Activated naive CD4-positive, alpha-beta T cell treated with Interleukin-2 at 50 U/mL for 16 hours (primary cell): Measurements from ENCODE around the gene ACY1.

Experiments used
- DNase-seq: peaks from one replicate; pipeline ENCODE4 v3.0.0-alpha.2; 2020

ACY1 gene

GRCh38 chr3:51982838-51983577 is at the start of gene ACY1:
TSS of gene ACY1 (plus strand) at chr3:51983535. CDS start at chr3:51984065, 530 bp downstream.
- peak; percentile 78 for DNase-seq

DNA sequence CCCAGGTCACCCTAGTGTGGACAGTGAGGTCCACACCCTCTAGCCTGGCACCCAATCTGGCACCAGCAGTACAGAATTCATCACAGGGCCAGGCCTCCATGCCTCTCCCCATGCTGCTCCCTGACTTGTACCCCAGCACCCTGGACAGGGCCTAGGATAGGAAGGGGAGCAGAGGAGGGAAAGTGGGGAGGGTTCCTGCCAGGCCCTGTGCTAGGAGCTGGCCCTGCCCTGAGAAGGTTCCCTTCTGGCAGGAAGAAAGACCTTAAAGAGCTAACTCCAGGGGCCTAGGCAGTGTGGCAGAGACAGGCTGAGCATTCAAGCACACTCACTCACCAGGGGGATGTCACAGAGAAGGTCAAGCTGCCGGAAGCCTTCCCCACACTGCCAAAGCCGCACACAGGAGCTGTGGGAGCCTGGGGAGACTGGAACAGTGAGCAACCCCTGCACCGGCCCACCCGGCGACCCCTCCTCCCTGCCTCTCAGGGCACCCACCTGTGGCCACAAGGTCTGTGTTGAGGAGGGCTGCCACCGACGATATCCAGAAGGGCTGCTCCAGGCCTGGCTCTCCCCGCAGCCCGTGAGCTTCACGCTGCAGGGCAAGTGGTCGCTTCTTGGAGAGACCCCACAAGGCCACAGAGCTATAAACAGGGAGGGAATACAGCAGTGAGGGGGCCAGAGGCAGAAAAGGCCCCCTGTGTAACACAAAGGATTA is 49.0 kb upstream of the ACY1 start:
- no peak for DNase-seq

- DNase-seq, result no peak
Observed at GRCh38 chr3:51934991-51935885, 48.1 kb upstream of the ACY1 start.

GRCh38 chr3:51935886-51936755 is 47.2 kb upstream of the ACY1 start:
- DNase-seq, result no peak

DNA sequence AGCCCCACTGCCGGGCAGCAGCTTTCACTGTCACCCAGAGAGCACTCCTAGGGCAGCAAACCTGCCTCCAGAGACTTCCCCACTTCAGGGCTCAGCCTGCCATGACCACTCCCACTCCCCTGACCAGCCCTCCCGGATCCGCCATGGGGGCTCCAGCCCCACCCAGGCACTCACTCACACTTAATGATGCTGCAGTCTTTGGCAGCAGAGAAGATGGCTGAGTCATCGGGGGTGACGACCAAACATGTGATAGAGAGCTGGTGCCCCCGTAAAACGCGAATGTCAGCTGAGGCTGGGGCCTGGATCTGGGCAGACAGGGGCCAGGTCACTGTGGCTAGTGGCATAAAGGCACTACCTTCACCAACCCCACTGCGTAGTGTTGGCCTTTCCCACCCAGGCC is 46.3 kb upstream of the ACY1 start:
- DNase-seq, result no peak

GRCh38 chr3:51937611-51938450 is 45.5 kb upstream of the ACY1 start:
- no peak for DNase-seq

- no peak for DNase-seq
Observed at GRCh38 chr3:51938780-51939425, 44.4 kb upstream of the ACY1 start.

DNA sequence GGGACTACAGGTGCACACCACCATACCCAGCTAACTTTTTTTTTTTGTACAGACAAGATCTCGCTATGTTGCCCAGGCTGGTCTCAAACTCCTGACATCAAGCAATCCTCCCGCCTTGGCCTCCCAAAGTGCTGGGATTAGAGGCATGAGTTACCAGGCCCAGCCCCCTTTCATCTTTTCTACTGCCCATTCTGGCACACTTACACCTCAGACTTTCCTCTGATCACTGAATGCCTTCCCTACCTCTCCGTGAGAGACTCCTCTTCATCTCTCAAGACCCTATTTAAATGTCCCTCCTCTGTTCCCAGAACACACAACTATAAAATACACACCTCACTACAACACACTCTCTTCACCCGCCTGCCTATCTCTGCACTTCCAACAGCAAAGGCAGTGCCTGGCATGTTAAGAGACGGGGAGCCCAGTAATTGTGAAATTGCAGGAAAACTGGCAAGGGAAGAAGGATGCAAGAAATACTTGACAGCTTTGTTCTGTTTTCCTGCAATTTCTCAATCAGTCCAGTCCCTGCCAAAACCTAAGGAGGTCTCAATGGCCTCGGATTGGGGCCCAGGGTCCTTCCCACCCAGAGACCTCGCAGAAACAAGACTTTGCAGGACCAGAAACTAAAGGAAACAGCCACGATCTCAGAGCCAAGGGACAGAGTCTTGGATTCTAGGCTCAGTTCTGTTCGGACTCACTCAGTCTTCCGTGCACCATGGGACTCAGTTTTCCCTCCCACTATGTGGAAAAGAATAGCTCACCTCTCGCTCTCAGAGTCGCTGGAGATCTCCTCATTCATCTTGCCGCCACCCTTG is 42.5 kb upstream of the ACY1 start:
- DNase-seq, result no peak

GRCh38 chr3:51941463-51941797 is 41.9 kb upstream of the ACY1 start:
- DNase-seq, result no peak

DNA sequence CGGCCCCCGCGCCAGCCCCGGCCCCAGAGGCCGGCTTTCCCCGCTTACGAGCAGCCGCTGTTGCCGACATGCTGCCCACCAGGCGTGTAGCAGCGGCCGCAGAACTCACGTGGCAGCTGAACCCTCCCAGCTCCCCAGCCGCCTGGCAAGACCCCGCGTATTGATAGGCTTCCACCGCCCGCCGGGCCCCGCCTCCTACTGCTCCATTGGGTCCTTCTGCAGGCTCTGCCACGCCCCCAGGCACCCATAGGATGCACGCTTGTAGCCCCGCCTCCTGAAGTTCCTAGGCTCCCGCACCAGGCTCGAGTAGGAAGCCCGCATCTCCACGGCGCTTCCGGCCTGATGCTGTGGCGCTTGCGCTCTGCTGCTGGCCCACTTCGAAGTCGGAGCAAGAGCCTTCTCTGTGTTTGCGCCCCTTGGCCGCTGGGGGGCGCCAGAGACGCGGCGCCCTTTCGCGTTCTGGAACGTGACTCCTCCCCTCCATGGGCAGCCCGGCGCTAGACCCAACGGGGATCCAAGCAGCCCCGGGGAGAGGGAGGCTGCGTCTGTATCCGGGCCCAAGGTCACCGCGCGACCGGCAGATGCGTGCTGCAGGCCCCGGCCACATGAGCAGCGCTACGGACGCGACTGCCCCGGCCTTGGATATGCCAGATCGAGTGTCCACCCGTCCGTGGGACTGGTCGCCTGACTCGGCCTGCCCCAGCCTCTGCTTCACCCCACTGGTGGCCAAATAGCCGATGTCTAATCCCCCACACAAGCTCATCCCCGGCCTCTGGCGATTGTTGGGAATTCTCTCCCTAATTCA is 41.3 kb upstream of the ACY1 start, which contains the start of the genes PARP3 and RRP9:
PARP3 (plus strand) TSS at position 566 of the 805 bp plus-strand sequence. CDS start 993 bp downstream, outside the sequence.
RRP9 (minus strand) TSS at position 107 of the 805 bp plus-strand sequence; CDS start at position 70, 37 bp downstream.
- peak; percentile 100 for DNase-seq

- DNase-seq, result peak; percentile 64
Observed at GRCh38 chr3:51942603-51943450, 40.5 kb upstream of the ACY1 start.

- no peak for DNase-seq
Observed at GRCh38 chr3:51943451-51944391, 39.6 kb upstream of the ACY1 start.

DNA sequence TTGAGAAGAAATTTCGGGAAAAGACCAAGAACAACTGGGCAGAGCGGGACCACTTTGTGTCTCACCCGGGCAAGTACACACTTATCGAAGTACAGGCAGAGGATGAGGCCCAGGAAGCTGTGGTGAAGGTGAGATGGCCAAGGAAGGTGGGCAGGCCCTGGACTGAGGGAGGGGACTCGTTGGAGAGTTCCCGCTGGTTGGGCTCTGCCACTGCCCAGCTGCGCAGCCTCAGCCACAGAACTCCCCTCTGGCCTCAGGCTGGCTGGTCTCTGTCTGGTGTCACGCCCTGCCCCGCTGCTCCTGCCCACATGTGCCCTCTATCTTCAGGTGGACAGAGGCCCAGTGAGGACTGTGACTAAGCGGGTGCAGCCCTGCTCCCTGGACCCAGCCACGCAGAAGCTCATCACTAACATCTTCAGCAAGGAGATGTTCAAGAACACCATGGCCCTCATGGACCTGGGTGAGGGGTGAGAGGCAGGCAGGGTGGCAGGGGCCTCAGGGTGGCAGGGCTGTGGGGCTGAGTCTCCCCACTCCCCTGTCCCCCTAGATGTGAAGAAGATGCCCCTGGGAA is 38.8 kb upstream of the ACY1 start:
- DNase-seq, result no peak

DNA sequence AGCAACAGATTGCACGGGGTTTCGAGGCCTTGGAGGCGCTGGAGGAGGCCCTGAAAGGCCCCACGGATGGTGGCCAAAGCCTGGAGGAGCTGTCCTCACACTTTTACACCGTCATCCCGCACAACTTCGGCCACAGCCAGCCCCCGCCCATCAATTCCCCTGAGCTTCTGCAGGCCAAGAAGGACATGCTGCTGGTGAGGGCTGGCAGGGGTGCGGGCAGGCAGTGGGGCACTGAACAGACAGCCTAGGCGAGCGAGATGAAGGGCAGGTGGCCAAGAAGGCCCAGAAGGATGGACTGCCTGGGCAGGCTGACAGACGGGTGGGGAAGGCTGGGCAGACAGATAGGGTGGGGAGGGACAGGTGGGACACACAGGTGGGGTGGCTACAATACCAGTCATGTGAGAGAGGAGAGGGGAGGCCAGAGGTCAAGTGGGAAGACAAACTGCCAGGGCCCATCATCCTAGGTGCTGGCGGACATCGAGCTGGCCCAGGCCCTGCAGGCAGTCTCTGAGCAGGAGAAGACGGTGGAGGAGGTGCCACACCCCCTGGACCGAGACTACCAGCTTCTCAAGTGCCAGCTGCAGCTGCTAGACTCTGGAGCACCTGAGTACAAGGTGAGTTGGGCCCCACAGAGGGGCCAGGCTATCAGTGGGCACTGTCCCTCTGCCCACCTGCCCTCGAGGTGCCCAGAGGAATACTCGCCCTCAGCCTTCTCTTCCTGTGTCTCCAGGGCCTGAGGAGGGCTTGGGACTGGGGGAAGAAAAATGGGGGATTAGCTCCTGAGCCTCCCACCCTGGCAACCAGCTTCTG is 38.1 kb upstream of the ACY1 start:
- DNase-seq, result no peak

- DNase-seq, result no peak
Observed at GRCh38 chr3:51945926-51946705, 37.2 kb upstream of the ACY1 start.
